NCI-H526 treated with DMSO at 0.1 percent for 48 hours (cell line): Measurements from ENCODE around the gene MEF2C.
A peak's percentile ranks its signal among the peaks of the same experiment; 100 is the strongest.
"Not testable (repeated sequence)": the region's sequence is repeated elsewhere in the genome, so short reads cannot be mapped to it uniquely, and the experiment has no call there.

Source experiments
- DNase-seq: peaks from one replicate; lab custom pipeline; 2025; lab: John Stamatoyannopoulos, UW

MEF2C gene

GRCh38 chr5:88803309-88803708, 79.7 kb downstream of the MEF2C start:
- DNase-seq: no peak

- DNase-seq: peak; percentile 5
These were observed 82.9 kb downstream of the MEF2C start for GRCh38 chr5:88799938-88800535.

GRCh38 chr5:88798933-88799332, 84.1 kb downstream of the MEF2C start:
- DNase-seq: not testable (repeated sequence)

GRCh38 chr5:88793797-88794196, 89.2 kb downstream of the MEF2C start:
- DNase-seq: not testable (repeated sequence)

- no peak for DNase-seq
These were observed 90.7 kb downstream of the MEF2C start for GRCh38 chr5:88792144-88792840.

GRCh38 chr5:88787856-88788255, 95.1 kb downstream of the MEF2C start:
- no peak for DNase-seq

GRCh38 chr5:88786789-88787188, 96.2 kb downstream of the MEF2C start:
- no peak for DNase-seq

GRCh38 chr5:88785746-88786565, 97.0 kb downstream of the MEF2C start:
- DNase-seq: peak; percentile 45

GRCh38 chr5:88782571-88782970, 100.4 kb downstream of the MEF2C start:
- DNase-seq: no peak

- no peak for DNase-seq
These were observed 102.2 kb downstream of the MEF2C start for GRCh38 chr5:88780736-88781135.

- no peak for DNase-seq
These were observed 104.2 kb downstream of the MEF2C start for GRCh38 chr5:88778736-88779135.

GRCh38 chr5:88776692-88777091, 106.3 kb downstream of the MEF2C start:
- DNase-seq: no peak

GRCh38 chr5:88772831-88773230, 110.2 kb downstream of the MEF2C start:
- DNase-seq: no peak

- DNase-seq: no peak
These were observed 110.9 kb downstream of the MEF2C start for GRCh38 chr5:88772047-88772446.

GRCh38 chr5:88770276-88771257, 112.4 kb downstream of the MEF2C start:
- peak; percentile 23 for DNase-seq

GRCh38 chr5:88769165-88769564, 113.8 kb downstream of the MEF2C start:
- no peak for DNase-seq

GRCh38 chr5:88768411-88768810, 114.6 kb downstream of the MEF2C start:
- no peak for DNase-seq

GRCh38 chr5:88765798-88766197, 117.2 kb downstream of the MEF2C start:
- no peak for DNase-seq

- no peak for DNase-seq
These were observed 117.8 kb downstream of the MEF2C start for GRCh38 chr5:88765171-88765570.

GRCh38 chr5:88761939-88762338, 121.0 kb downstream of the MEF2C start:
- no peak for DNase-seq

GRCh38 chr5:88761269-88761850, 121.6 kb downstream of the MEF2C start:
- DNase-seq: no peak
